GM23338 (cell line): ENCODE data around the gene AP4B1.

Experiments
- ETS1 ChIP-seq: IDR thresholded peaks from 2 replicates; pipeline ENCODE4 v1.6.1; 2016; ENCODE audit warnings: antibody characterized with exemption
- EZH2 ChIP-seq: fragments of 200-600 bp; sonication (generic); IDR thresholded peaks from one replicate; pipeline ENCODE4 v1.8.0; 2017; ENCODE audit warnings: antibody characterized with exemption, mild to moderate bottlenecking, low read depth; ENCODE audit not compliant: unreplicated experiment
- POLR2AphosphoS5 ChIP-seq: IDR thresholded peaks from 2 replicates; pipeline ENCODE4 v1.6.1; 2016; ENCODE audit warnings: antibody characterized with exemption, low read depth
- ZNF114 ChIP-seq: fragments of 250-450 bp; sonication (Bioruptor Pico); IDR thresholded peaks from 2 replicates; pipeline ENCODE4 v1.5.0; 2020; ENCODE audit warnings: mild to moderate bottlenecking, moderate library complexity
- ZNF331 ChIP-seq: fragments of 250-450 bp; sonication (Bioruptor Pico); IDR thresholded peaks from 2 replicates; pipeline ENCODE4 v1.5.0; 2020; ENCODE audit warnings: low read depth, mild to moderate bottlenecking, moderate library complexity
- TF ChIP-seq, protein P1 (sequence below), 2 experiments: fragments of 200-600 bp in 1 of 2; sonication (generic) in 1 of 2; conservative IDR thresholded peaks; 2 replicates each; pipeline versions ENCODE4 v1.5.1 to v1.6.1; 2016 to 2017; ENCODE audit warnings: antibody characterized with exemption in 2 of 2, low read depth in 2 of 2, mild to moderate bottlenecking in 2 of 2, moderate library complexity in 1 of 2

DNA sequence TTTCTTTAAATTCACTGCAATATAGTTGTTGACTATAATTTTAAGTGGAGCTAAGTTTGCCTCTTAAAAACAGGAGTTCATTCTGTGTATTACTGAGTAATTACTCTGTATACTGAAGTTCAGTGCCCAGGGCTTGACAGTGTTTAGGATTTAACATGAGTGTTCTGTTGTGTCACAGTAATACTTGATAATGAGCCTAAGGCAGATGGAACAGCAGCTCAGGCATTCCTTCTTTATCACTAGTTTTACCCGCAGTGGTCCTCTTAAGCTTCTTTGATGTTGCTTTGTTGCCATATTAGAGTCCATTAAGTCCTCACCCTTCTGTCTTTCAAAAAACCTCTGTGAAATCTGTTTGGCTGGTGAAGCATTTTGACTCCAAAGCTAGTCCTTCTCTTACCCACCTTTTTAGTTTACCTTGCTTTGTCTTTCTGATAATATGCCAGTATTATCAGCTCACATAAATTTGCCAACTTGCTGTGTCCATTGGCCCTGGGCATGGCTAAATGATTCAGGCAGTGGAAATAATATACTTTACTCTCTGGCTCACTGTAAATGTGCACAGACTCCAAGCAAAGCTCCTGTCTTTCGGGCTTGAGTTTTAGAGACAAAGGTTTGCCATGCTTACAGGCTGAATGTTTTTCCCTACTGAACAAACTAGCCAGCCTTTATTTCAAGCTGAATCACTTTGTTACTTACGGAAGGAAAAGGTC lies 42.2 kb upstream of the AP4B1 start:
- TF ChIP-seq, protein P1, sequence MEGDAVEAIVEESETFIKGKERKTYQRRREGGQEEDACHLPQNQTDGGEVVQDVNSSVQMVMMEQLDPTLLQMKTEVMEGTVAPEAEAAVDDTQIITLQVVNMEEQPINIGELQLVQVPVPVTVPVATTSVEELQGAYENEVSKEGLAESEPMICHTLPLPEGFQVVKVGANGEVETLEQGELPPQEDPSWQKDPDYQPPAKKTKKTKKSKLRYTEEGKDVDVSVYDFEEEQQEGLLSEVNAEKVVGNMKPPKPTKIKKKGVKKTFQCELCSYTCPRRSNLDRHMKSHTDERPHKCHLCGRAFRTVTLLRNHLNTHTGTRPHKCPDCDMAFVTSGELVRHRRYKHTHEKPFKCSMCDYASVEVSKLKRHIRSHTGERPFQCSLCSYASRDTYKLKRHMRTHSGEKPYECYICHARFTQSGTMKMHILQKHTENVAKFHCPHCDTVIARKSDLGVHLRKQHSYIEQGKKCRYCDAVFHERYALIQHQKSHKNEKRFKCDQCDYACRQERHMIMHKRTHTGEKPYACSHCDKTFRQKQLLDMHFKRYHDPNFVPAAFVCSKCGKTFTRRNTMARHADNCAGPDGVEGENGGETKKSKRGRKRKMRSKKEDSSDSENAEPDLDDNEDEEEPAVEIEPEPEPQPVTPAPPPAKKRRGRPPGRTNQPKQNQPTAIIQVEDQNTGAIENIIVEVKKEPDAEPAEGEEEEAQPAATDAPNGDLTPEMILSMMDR (conservative IDR thresholded peaks at IDR 0.05; ENCODE audit: low read depth in 2 of 2): no peak
- TF ChIP-seq POLR2AphosphoS5: no peak
- no peak for TF ChIP-seq EZH2
- TF ChIP-seq ETS1: no peak
- TF ChIP-seq ZNF114: no peak
- no peak for TF ChIP-seq ZNF331
